K562 (cell line): ENCODE data around the gene IFT172. TPM values are rescaled to one million over a fixed set of nuclear protein-coding genes. Genes with fewer than 3 reads are reported as not detected.
A peak's percentile ranks its signal among the peaks of the same experiment; 100 is the strongest.

Experiments
- ARNT ChIP-seq, 2 experiments: fragments of 450-650 bp; IDR thresholded peaks; 2 replicates each; pipeline ENCODE4 v1.6.1; 2016; ENCODE audit warnings: mild to moderate bottlenecking in 1 of 2
- CC2D1A ChIP-seq: fragments of 450-650 bp; IDR thresholded peaks from 2 replicates; pipeline ENCODE4 v1.6.1; 2017; ENCODE audit warnings: mild to moderate bottlenecking
- EGR1 ChIP-seq: fragments of 450-650 bp; conservative IDR thresholded peaks from 2 replicates; pipeline ENCODE4 v1.6.1; 2017; ENCODE audit warnings: mild to moderate bottlenecking
- ELF2 ChIP-seq: fragments of 250-450 bp; sonication (Bioruptor Pico); IDR thresholded peaks from 2 replicates; pipeline ENCODE4 v1.5.0; 2021; ENCODE audit warnings: mild to moderate bottlenecking
- ELK1 ChIP-seq: sonication (generic); formaldehyde crosslinking; IDR thresholded peaks from 2 replicates; pipeline ENCODE4 v1.8.1; 2022; ENCODE audit warnings: missing genetic modification reagents
- EP300 ChIP-seq: IDR thresholded peaks from 2 replicates; pipeline ENCODE4 v1.6.1; 2012; ENCODE audit warnings: low read length, improper control_type of control experiment
- ESRRB ChIP-seq: fragments of 250-450 bp; sonication (Bioruptor Pico); IDR thresholded peaks from 2 replicates; pipeline ENCODE4 v1.5.0; 2020; ENCODE audit warnings: mild to moderate bottlenecking, moderate library complexity, borderline replicate concordance
- EWSR1 ChIP-seq: fragments of 450-650 bp; IDR thresholded peaks from 2 replicates; pipeline ENCODE4 v1.6.1; 2018; ENCODE audit warnings: borderline replicate concordance, mild to moderate bottlenecking, low read depth, moderate library complexity; ENCODE audit not compliant: partially characterized antibody
- FOXK1 ChIP-seq: sonication (generic); formaldehyde crosslinking; IDR thresholded peaks from 2 replicates; pipeline ENCODE4 v1.8.0; 2022; ENCODE audit warnings: missing genetic modification reagents, mild to moderate bottlenecking, borderline replicate concordance
- GTF2E2 ChIP-seq: fragments of 200-800 bp; sonication (Bioruptor generic); IDR thresholded peaks from 2 replicates; pipeline ENCODE4 v1.6.1; 2016; ENCODE audit warnings: missing genetic modification characterization, missing compliant biosample characterization
- HDAC1 ChIP-seq, 2 experiments: fragments of 450-650 bp; IDR thresholded peaks; 2 replicates each; pipeline ENCODE4 v1.6.1; 2016 to 2017; ENCODE audit warnings: inconsistent platforms in 1 of 2, mild to moderate bottlenecking in 1 of 2, moderate library complexity in 1 of 2
- HEY1 ChIP-seq: fragments of 250-450 bp; sonication (Bioruptor Pico); IDR thresholded peaks from 2 replicates; pipeline ENCODE4 v1.5.0; 2020; ENCODE audit warnings: mild to moderate bottlenecking, moderate library complexity, borderline replicate concordance
- L3MBTL2 ChIP-seq: fragments of 450-650 bp; IDR thresholded peaks from 2 replicates; pipeline ENCODE4 v1.6.1; 2016; ENCODE audit warnings: mild to moderate bottlenecking, moderate library complexity
- NR3C1 ChIP-seq: sonication (generic); formaldehyde crosslinking; IDR thresholded peaks from 2 replicates; pipeline ENCODE4 v1.8.1; 2022; ENCODE audit warnings: missing genetic modification reagents
- PHB2 ChIP-seq: fragments of 450-650 bp; IDR thresholded peaks from 2 replicates; pipeline ENCODE4 v1.6.1; 2017; ENCODE audit warnings: low read depth
- POLR3A ChIP-seq: IDR thresholded peaks from 2 replicates; pipeline ENCODE4 v1.6.1; 2011; ENCODE audit warnings: borderline replicate concordance, mild to moderate bottlenecking, moderate library complexity; ENCODE audit not compliant: insufficient read length, insufficient read depth; ENCODE audit errors: extremely low read depth
- TRIM28 ChIP-seq: fragments of 450-650 bp; IDR thresholded peaks from 2 replicates; pipeline ENCODE4 v1.6.1; 2017
- U2AF1 ChIP-seq: fragments of 200-400 bp; formaldehyde crosslinking; optimal IDR thresholded peaks from 2 replicates; pipeline ENCODE3; 2017; ENCODE audit warnings: mild to moderate bottlenecking, low read depth, low read length, moderate library complexity
- ZBTB17 ChIP-seq: fragments of 450-650 bp; formaldehyde crosslinking; IDR thresholded peaks from 2 replicates; pipeline ENCODE4 v1.4.0; 2020; ENCODE audit warnings: mild to moderate bottlenecking
- ZC3H11A ChIP-seq: IDR thresholded peaks from 2 replicates; pipeline ENCODE4 v1.6.1; 2012; ENCODE audit warnings: low read depth, low read length, improper control_type of control experiment
- ZNF174 ChIP-seq: fragments of 250-450 bp; sonication (Bioruptor Pico); IDR thresholded peaks from 2 replicates; pipeline ENCODE4 v1.4.0; 2020; ENCODE audit warnings: mild to moderate bottlenecking
- ZNF239 ChIP-seq: fragments of 250-450 bp; sonication (Bioruptor Pico); IDR thresholded peaks from 2 replicates; pipeline ENCODE4 v1.4.0; 2020; ENCODE audit warnings: mild to moderate bottlenecking
- ZNF253 ChIP-seq: fragments of 250-450 bp; sonication (Bioruptor Pico); conservative IDR thresholded peaks from 2 replicates; pipeline ENCODE4 v1.6.1; 2021; ENCODE audit warnings: mild to moderate bottlenecking
- ZNF717 ChIP-seq: fragments of 250-450 bp; sonication (Bioruptor Pico); IDR thresholded peaks from 2 replicates; pipeline ENCODE4 v1.5.0; 2021
- ZSCAN29 ChIP-seq: fragments of 450-650 bp; IDR thresholded peaks from 2 replicates; pipeline ENCODE4 v1.6.1; 2017
- polyA plus RNA-seq, 8 experiments: library from polyadenylated mRNA; depleted of rRNA in 4 of 8; stranded (reverse) in 5 of 8; unstranded in 3 of 8; fragments of >200 nt; fragmentation: Nextera tagmentation in 2 of 8; fragmentation: Illumina TruSeq in 1 of 8; extraction: Ambion mirVana in 2 of 8; extraction: Trizol in 1 of 8; gene quantifications; 2 replicates each; pipeline versions ENCODE4 v1.2.1 to v1.2.3, GENCODE V29; 2011 to 2014; ENCODE audit warnings: inconsistent platforms in 1 of 8, missing spikeins in 1 of 8
- total RNA-seq, 7 experiments: library from RNA; depleted of rRNA in 6 of 7; stranded (reverse); fragments of >200 nt in 6 of 7; fragmentation: Illumina TruSeq in 2 of 7; extraction: Trizol in 2 of 7; gene quantifications; 2 replicates each; pipeline versions ENCODE4 v1.2.1 to v1.2.3, GENCODE V29; 2011 to 2021; ENCODE audit warnings: low replicate concordance in 1 of 7
- TF ChIP-seq, protein P1 (sequence below), 2 experiments: fragments of 250-450 bp in 1 of 2; fragments of 450-650 bp in 1 of 2; sonication (Bioruptor Pico) in 1 of 2; IDR thresholded peaks; 2 replicates each; pipeline versions ENCODE4 v1.6.1 to v1.8.0; 2016 to 2021; ENCODE audit warnings: mild to moderate bottlenecking in 2 of 2, moderate library complexity in 2 of 2, missing compliant biosample characterization in 1 of 2, missing genetic modification characterization in 1 of 2
- TF ChIP-seq, protein P2 (sequence below): sonication (generic); formaldehyde crosslinking; IDR thresholded peaks from 2 replicates; pipeline ENCODE4 v1.8.1; 2023; ENCODE audit warnings: mild to moderate bottlenecking, missing genetic modification reagents, moderate library complexity
- TF ChIP-seq, protein P3 (sequence below): fragments of 450-650 bp; formaldehyde crosslinking; IDR thresholded peaks from 2 replicates; pipeline ENCODE4 v1.4.0; 2022; ENCODE audit warnings: mild to moderate bottlenecking, moderate library complexity

IFT172 gene
- total and polyA plus RNA-seq, 9 of the 15 experiments (the other 6 are each of a cell fraction or from before 2014, with no cell fraction given): 5.6 to 19.1 (median 13.5) TPM

GRCh38 chr2:27408601-27409320, 80.8 kb downstream of the IFT172 start (continued):
- TF ChIP-seq, protein P1, sequence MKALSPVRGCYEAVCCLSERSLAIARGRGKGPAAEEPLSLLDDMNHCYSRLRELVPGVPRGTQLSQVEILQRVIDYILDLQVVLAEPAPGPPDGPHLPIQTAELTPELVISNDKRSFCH (CRISPR knock-in tag; IDR thresholded peaks at IDR 0.05): no peak
- TF ChIP-seq, protein P1 (tag; IDR thresholded peaks at IDR 0.05): no peak
- TF ChIP-seq ELF2 (CRISPR knock-in tag) (no peak), FOXK1 (no peak), EGR1 (peak; percentile 49), ZC3H11A (no peak), ARNT (IDR thresholded peaks at IDR 0.05) (no peak), NR3C1 (CRISPR knock-in tag) (0 out of 2 replicates have a peak, but pooled peaks have one; percentile 14), EP300 (no peak), U2AF1 (no peak), GTF2E2 (tag) (no peak; the same call in 1 of the 2 replicates), ELK1 (no peak), ESRRB (CRISPR knock-in tag) (no peak), ZNF239 (CRISPR knock-in tag) (no peak), ZNF174 (CRISPR knock-in tag) (no peak), CC2D1A (no peak), L3MBTL2 (no peak), PHB2 (no peak), HDAC1 (IDR thresholded peaks at IDR 0.05) (peak in 1 of 2 experiments; percentile 64; a peak in 2 of 4 replicates), TRIM28 (no peak), ZNF253 (no peak), HEY1 (CRISPR knock-in tag) (no peak), ZBTB17 (CRISPR knock-in tag) (no peak), POLR3A (no peak), ZSCAN29 (no peak), EWSR1 (no peak), ZNF717 (CRISPR knock-in tag) (no peak)
- TF ChIP-seq, protein P2, sequence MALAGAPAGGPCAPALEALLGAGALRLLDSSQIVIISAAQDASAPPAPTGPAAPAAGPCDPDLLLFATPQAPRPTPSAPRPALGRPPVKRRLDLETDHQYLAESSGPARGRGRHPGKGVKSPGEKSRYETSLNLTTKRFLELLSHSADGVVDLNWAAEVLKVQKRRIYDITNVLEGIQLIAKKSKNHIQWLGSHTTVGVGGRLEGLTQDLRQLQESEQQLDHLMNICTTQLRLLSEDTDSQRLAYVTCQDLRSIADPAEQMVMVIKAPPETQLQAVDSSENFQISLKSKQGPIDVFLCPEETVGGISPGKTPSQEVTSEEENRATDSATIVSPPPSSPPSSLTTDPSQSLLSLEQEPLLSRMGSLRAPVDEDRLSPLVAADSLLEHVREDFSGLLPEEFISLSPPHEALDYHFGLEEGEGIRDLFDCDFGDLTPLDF (CRISPR knock-in tag): no peak; the same call in 1 of the 2 replicates
- TF ChIP-seq, protein P3, sequence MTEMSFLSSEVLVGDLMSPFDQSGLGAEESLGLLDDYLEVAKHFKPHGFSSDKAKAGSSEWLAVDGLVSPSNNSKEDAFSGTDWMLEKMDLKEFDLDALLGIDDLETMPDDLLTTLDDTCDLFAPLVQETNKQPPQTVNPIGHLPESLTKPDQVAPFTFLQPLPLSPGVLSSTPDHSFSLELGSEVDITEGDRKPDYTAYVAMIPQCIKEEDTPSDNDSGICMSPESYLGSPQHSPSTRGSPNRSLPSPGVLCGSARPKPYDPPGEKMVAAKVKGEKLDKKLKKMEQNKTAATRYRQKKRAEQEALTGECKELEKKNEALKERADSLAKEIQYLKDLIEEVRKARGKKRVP: no peak
